HG02938 (cell line): Measurements from ENCODE around the gene PRKD3.

Experiments
- ATAC-seq: cut with Tn5 transposase; IDR thresholded peaks from one replicate; pipeline ENCODE4 v1.9.1; 2021; ENCODE audit warnings: mild to moderate bottlenecking, moderate library complexity; ENCODE audit not compliant: unreplicated experiment

Gene PRKD3

GRCh38 chr2:37343537-37344434 lies 19.2 kb upstream of the PRKD3 start:
- no peak for ATAC-seq

GRCh38 chr2:37342591-37343220 lies 18.1 kb upstream of the PRKD3 start:
- ATAC-seq: no peak

GRCh38 chr2:37340637-37341036 lies 16.0 kb upstream of the PRKD3 start:
- ATAC-seq: no peak

- ATAC-seq: no peak
Measured at GRCh38 chr2:37338933-37339332, 14.3 kb upstream of the PRKD3 start.

GRCh38 chr2:37337620-37338280 lies 13.1 kb upstream of the PRKD3 start:
- ATAC-seq: no peak

GRCh38 chr2:37335604-37336003 lies 11.0 kb upstream of the PRKD3 start:
- no peak for ATAC-seq

- no peak for ATAC-seq
Measured at GRCh38 chr2:37333256-37333655, 8.6 kb upstream of the PRKD3 start.

GRCh38 chr2:37332560-37332959 lies 7.9 kb upstream of the PRKD3 start:
- no peak for ATAC-seq

GRCh38 chr2:37330681-37331080 lies 6.0 kb upstream of the PRKD3 start:
- no peak for ATAC-seq

GRCh38 chr2:37326866-37327634 lies 2.4 kb upstream of the PRKD3 start:
- no peak for ATAC-seq

GRCh38 chr2:37326285-37326684 lies 1.7 kb upstream of the PRKD3 start:
- ATAC-seq: no peak

- no peak for ATAC-seq
Measured at GRCh38 chr2:37325625-37326071, 1.0 kb upstream of the PRKD3 start.

- ATAC-seq: no peak
Measured at GRCh38 chr2:37324536-37324785, 172 bp downstream of the PRKD3 start.

- peak; percentile 21 for ATAC-seq
Measured at GRCh38 chr2:37323781-37324535, 675 bp downstream of the PRKD3 start.

- no peak for ATAC-seq
Measured at GRCh38 chr2:37323176-37323780, 1.4 kb downstream of the PRKD3 start.

GRCh38 chr2:37322368-37322767 lies 2.3 kb downstream of the PRKD3 start:
- ATAC-seq: no peak

- ATAC-seq: no peak
Measured at GRCh38 chr2:37321029-37321682, 3.5 kb downstream of the PRKD3 start.

GRCh38 chr2:37319754-37320609 lies 4.7 kb downstream of the PRKD3 start:
- no peak for ATAC-seq

GRCh38 chr2:37318401-37318800 lies 6.2 kb downstream of the PRKD3 start:
- peak; percentile 78 for ATAC-seq
